Measurements from ENCODE around the gene ADAM12. TPM values are rescaled to one million over a fixed set of nuclear protein-coding genes. Genes with fewer than 3 reads are reported as not detected.

Gene ADAM12
- total RNA-seq, 4 donors from 2014 or later: 0.78 to 10.5 (median 1.2) TPM

DNA sequence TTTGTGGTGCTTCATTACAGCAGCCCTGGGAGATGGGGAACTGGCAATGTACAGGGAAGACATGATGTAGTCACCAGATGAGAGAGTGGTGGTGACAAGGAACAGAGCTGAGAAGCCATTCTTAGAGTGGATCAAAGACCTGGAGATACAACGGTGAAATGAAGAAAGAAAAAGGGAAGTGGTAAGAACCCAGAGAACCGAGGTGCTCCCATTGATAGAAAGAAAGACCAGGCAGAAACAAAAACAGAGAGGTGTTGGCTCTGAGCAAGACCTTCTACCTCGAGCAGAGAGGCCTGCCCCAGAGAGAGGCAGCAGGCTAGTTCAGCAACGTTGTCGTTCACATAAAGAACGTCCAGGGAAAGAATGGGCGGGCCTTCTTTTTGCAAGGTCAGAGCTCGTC lies 186.7 kb downstream of the ADAM12 start:
- Histone ChIP-seq H3K4me1 (no peaks in the 10 kb centered on the region), H3K9me3 (no peaks in the 10 kb centered on the region), H3K27ac (no peak overlapping the region), H3K27me3 (no peaks in the 10 kb centered on the region), H3K4me3 (no peak overlapping the region), H3K36me3 (no peaks in the 10 kb centered on the region)
- TF ChIP-seq POLR2A (IDR thresholded peaks at IDR 0.05) (no peak), EP300 (IDR thresholded peaks at IDR 0.05) (no peak)
- TF ChIP-seq, protein P1, sequence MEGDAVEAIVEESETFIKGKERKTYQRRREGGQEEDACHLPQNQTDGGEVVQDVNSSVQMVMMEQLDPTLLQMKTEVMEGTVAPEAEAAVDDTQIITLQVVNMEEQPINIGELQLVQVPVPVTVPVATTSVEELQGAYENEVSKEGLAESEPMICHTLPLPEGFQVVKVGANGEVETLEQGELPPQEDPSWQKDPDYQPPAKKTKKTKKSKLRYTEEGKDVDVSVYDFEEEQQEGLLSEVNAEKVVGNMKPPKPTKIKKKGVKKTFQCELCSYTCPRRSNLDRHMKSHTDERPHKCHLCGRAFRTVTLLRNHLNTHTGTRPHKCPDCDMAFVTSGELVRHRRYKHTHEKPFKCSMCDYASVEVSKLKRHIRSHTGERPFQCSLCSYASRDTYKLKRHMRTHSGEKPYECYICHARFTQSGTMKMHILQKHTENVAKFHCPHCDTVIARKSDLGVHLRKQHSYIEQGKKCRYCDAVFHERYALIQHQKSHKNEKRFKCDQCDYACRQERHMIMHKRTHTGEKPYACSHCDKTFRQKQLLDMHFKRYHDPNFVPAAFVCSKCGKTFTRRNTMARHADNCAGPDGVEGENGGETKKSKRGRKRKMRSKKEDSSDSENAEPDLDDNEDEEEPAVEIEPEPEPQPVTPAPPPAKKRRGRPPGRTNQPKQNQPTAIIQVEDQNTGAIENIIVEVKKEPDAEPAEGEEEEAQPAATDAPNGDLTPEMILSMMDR (IDR thresholded peaks at IDR 0.05): no peak
- DNase-seq (ENCODE audit: low spot score in 2 of 2): no peak
- WGBS, 2 donors: 68 to 71% methylated on average over 8 of the region's 8 CpGs

DNA sequence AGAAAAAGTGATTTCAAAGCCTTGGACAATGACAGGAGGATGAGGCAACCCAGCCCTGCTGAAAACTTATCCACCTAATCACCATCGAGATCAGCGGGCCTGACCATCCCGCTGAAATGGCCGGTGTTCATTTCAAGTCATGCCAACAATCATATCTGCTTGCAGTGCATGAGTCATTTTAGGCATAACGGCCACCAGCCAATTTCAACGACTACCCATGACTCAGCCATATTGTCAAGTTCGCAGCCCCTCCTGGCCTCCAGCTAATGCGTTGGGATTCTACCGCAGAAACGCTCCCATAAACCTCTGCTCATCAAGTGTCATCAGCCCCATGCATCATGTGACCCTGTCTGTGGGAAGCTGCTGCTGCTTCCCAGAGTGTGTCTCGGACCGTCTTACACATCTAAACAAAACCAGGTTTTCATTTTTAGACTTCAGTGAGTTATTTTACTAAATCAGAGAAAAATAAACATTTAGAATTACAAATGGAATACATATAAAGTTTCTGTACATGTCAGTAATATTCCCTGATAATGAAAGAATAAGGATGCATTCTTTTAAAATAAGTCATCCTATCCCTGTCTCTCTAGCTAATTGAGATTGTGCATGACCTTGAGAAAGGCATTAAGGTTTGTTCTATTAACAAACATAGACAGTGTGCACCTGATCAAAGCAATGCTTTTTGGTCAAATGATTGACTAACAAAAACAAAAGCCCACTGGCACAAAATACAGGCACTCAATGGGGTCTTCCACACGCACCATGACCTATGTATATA lies 188.9 kb downstream of the ADAM12 start:
- H3K36me3 ChIP-seq: no peaks in the 10 kb centered on the region
- TF ChIP-seq, protein P1 (IDR thresholded peaks at IDR 0.05): no peak
- WGBS, 2 donors: 81 to 89% methylated on average over 13 of the region's 13 CpGs
- no peak for DNase-seq (ENCODE audit: low spot score in 2 of 2)
- H3K4me1 ChIP-seq: no peaks in the 10 kb centered on the region
- no peaks in the 10 kb centered on the region for H3K27me3 ChIP-seq
- no peaks in the 10 kb centered on the region for H3K9me3 ChIP-seq
- no peak overlapping the region for H3K27ac ChIP-seq
- H3K4me3 ChIP-seq: no peak overlapping the region

DNA sequence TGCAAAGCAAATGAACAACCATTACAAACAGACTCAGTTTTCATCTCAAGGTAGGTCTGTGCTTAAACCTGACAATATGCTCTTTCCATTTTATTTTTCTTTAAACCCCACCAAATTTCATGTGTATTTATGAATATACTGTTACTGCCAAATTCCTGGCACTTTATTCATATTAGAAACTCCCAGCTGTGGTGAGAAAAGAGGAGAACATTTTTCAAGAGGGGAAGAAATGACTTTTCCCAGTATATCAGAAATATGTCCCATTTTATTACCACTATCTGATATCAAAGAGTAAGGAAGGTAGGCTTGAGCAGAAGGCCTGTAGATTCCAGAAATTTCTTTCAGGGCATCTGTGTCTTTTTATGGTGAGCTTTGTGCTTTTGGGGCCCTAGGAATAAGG lies 189.6 kb downstream of the ADAM12 start:
- no peak overlapping the region for H3K27ac ChIP-seq
- H3K9me3 ChIP-seq: no peaks in the 10 kb centered on the region
- DNase-seq (ENCODE audit: low spot score in 2 of 2): no peak
- no peaks in the 10 kb centered on the region for H3K36me3 ChIP-seq
- no peak for TF ChIP-seq POLR2A (IDR thresholded peaks at IDR 0.05)
- no peak overlapping the region for H3K4me3 ChIP-seq
- H3K4me1 ChIP-seq: no peaks in the 10 kb centered on the region
- no peaks in the 10 kb centered on the region for H3K27me3 ChIP-seq

DNA sequence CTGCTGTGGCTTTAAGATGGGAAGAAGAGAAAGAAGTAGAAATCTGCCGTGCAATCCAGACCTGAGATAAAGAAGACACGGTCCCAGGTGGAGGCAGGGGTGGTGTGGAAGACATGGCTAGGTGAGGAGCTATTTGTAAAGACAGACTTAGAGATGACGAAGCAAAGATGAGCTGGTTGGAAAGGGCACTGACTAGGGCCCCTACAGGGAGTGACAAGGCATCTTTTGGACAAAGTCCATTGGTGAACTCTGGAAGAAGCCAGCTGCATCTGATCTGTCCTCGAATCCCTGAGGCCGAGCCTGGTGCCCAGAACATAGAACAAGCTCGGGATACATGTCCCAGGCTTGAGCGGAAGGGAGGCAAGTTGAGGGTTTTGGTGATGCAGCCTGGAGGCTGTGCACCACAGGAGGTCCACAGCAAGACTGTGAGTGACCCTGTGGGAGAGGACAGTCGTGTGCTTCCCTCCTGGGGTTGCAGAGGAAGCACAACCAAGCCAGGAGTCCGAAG lies 191.2 kb downstream of the ADAM12 start:
- no peaks in the 10 kb centered on the region for H3K27me3 ChIP-seq
- TF ChIP-seq POLR2A (IDR thresholded peaks at IDR 0.05) (no peak), EP300 (IDR thresholded peaks at IDR 0.05) (no peak)
- TF ChIP-seq, protein P1 (IDR thresholded peaks at IDR 0.05): no peak
- no peaks in the 10 kb centered on the region for H3K9me3 ChIP-seq
- WGBS, 2 donors: 88 to 89% methylated on average over 9 of the region's 9 CpGs
- no peak for DNase-seq (ENCODE audit: low spot score in 2 of 2)
- no peaks in the 10 kb centered on the region for H3K4me1 ChIP-seq
- no peak overlapping the region for H3K27ac ChIP-seq
- H3K4me3 ChIP-seq: no peak overlapping the region
- H3K36me3 ChIP-seq: no peaks in the 10 kb centered on the region

DNA sequence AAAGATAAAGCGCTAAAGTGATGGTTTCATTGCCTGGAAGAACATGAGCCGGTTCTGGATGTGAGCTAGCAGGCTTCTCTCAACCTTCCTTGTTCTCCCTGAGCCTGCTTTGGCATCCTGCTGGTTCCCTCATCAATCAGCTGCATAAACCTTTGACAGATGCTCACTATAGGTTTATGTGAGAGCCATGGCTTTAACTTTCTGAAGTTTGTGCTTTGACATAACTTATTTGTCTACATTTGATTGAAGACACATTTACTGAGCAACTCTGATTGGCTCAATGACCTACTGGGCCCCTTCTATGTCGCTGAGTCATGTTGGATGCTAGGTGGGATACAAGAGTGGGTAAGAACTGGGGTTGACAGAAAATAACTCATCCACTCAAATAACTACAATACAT lies 192.0 kb downstream of the ADAM12 start:
- Histone ChIP-seq H3K4me3 (no peak overlapping the region), H3K27ac (no peak overlapping the region), H3K9me3 (no peaks in the 10 kb centered on the region), H3K36me3 (no peaks in the 10 kb centered on the region), H3K27me3 (no peaks in the 10 kb centered on the region), H3K4me1 (no peaks in the 10 kb centered on the region)
- no peak for DNase-seq (ENCODE audit: low spot score in 2 of 2)
- TF ChIP-seq EP300 (IDR thresholded peaks at IDR 0.05) (no peak), POLR2A (IDR thresholded peaks at IDR 0.05) (no peak)
- TF ChIP-seq, protein P1 (IDR thresholded peaks at IDR 0.05): no peak
- WGBS, 2 donors: 90 to 93% methylated on average over 3 of the region's 3 CpGs
